Liver (tissue), 9 donors: ENCODE measurements around the gene PTP4A1. TPM values are rescaled to one million over a fixed set of nuclear protein-coding genes. Genes with fewer than 3 reads are reported as not detected.

Experiments
- DNase-seq: peaks from one replicate; pipeline ENCODE4 v3.0.0-alpha.2; 2017; ENCODE audit warnings: low spot score
- H3K27ac ChIP-seq, 2 donors: one replicate each; pipeline ENCODE4 v1.7.0; 2013; ENCODE audit warnings: inconsistent platforms in 2 of 2, low read length in 2 of 2, control low read depth in 1 of 2, low read depth in 1 of 2, mild to moderate bottlenecking in 1 of 2
- H3K27me3 ChIP-seq, 4 donors: one replicate each; pipeline versions ENCODE4 v1.6.1 to v1.7.0; 2013; ENCODE audit warnings: low read length in 3 of 4, inconsistent platforms in 1 of 4, mild to moderate bottlenecking in 1 of 4, moderate library complexity in 1 of 4; ENCODE audit not compliant: control insufficient read depth in 4 of 4, insufficient read depth in 4 of 4
- H3K36me3 ChIP-seq, 4 donors: one replicate each; pipeline versions ENCODE4 v1.6.1 to v1.7.0; 2013; ENCODE audit warnings: low read length in 3 of 4, mild to moderate bottlenecking in 3 of 4, low read depth in 1 of 4, moderate library complexity in 1 of 4; ENCODE audit not compliant: control insufficient read depth in 4 of 4, insufficient read depth in 3 of 4
- H3K4me1 ChIP-seq, 4 donors: one replicate each; pipeline versions ENCODE4 v1.6.1 to v1.7.0; 2013; ENCODE audit warnings: low read length in 3 of 4, mild to moderate bottlenecking in 3 of 4, moderate library complexity in 1 of 4; ENCODE audit not compliant: control insufficient read depth in 4 of 4, insufficient read depth in 4 of 4
- H3K4me3 ChIP-seq, 3 donors: one replicate each; pipeline versions ENCODE4 v1.6.1 to v1.7.0; 2013; ENCODE audit warnings: low read length in 3 of 3, control low read depth in 1 of 3, low read depth in 1 of 3, mild to moderate bottlenecking in 1 of 3
- H3K9ac ChIP-seq, 2 donors: one replicate each; pipeline ENCODE4 v1.7.0; 2013; ENCODE audit warnings: low read length in 2 of 2, mild to moderate bottlenecking in 2 of 2, moderate library complexity in 2 of 2, control low read depth in 1 of 2, low read depth in 1 of 2
- H3K9me3 ChIP-seq, 4 donors: one replicate each; pipeline versions ENCODE4 v1.6.1 to v1.7.0; 2013; ENCODE audit warnings: low read length in 3 of 4; ENCODE audit not compliant: control insufficient read depth in 4 of 4
- EGR1 ChIP-seq, 2 donors: IDR thresholded peaks; 2 replicates each; pipeline ENCODE4 v1.6.1; 2016 to 2018; ENCODE audit warnings: antibody characterized with exemption in 2 of 2, low read depth in 2 of 2
- HNF4G ChIP-seq: IDR thresholded peaks from 2 replicates; pipeline ENCODE4 v1.6.1; 2016; ENCODE audit warnings: antibody characterized with exemption
- JUND ChIP-seq, 2 donors: IDR thresholded peaks; 2 replicates each; pipeline ENCODE4 v1.6.1; 2016; ENCODE audit warnings: antibody characterized with exemption in 2 of 2
- RAD21 ChIP-seq, 2 donors: IDR thresholded peaks; 2 replicates each; pipeline ENCODE4 v1.6.1; 2016; ENCODE audit warnings: antibody characterized with exemption in 2 of 2, mild to moderate bottlenecking in 2 of 2
- REST ChIP-seq: IDR thresholded peaks from 2 replicates; pipeline ENCODE4 v1.6.1; 2016; ENCODE audit warnings: antibody characterized with exemption, mild to moderate bottlenecking
- RXRA ChIP-seq, 2 donors: IDR thresholded peaks; 2 replicates each; pipeline ENCODE4 v1.6.1; 2017 to 2018; ENCODE audit warnings: antibody characterized with exemption in 2 of 2, mild to moderate bottlenecking in 1 of 2
- YY1 ChIP-seq: IDR thresholded peaks from 2 replicates; pipeline ENCODE4 v1.6.1; 2016; ENCODE audit warnings: antibody characterized with exemption, mild to moderate bottlenecking
- ZBTB33 ChIP-seq: IDR thresholded peaks from 2 replicates; pipeline ENCODE4 v1.6.1; 2016; ENCODE audit warnings: antibody characterized with exemption
- WGBS: extraction: QIAGEN DNeasy Blood & Tissue Kit; methylation state at CpG from one replicate; pipeline ENCODE4 v1.1.7; 2013; 5-methylcytosine and 5-hydroxymethylcytosine counted together
- polyA plus RNA-seq, 2 donors: library from polyadenylated mRNA; stranded (reverse) in 1 of 2; unstranded in 1 of 2; fragments of 200-250 nt in 1 of 2; fragments of >200 nt in 1 of 2; fragmentation: Nextera tagmentation in 1 of 2; extraction: Ambion mirVana in 1 of 2; gene quantifications; one replicate each; pipeline versions ENCODE4 v1.2.1 to v1.2.3, GENCODE V29; 2013 to 2015
- total RNA-seq, 2 donors: library from RNA; depleted of rRNA; stranded (reverse); fragments of >200 nt; gene quantifications; one replicate each; pipeline ENCODE4 v1.2.3, GENCODE V29; 2014
- donor health status: healthy.
- donor health status: healthy.
- donor health status: healthy.
- donor health status: healthy.
- donor health status: healthy.

The PTP4A1 gene
- total and polyA plus RNA-seq, 4 donors, result 34.3 to 237 (median 152) TPM

- TF ChIP-seq JUND (IDR thresholded peaks at IDR 0.05), result no peak
- Histone ChIP-seq H3K36me3 (peaks cover 1 to 56% (median 42%) of the 10 kb centered on the region in 4 donors), H3K4me3 (no peak overlapping the region), H3K9ac (peak overlapping the region in 1 of 2 donors; percentile 8), H3K27me3 (no peaks in the 10 kb centered on the region), H3K4me1 (peaks cover 0 to 12% (median 3%) of the 10 kb centered on the region in 4 donors), H3K27ac (no peak overlapping the region), H3K9me3 (no peaks in the 10 kb centered on the region)
- 94% methylated on average over 2 of the region's 2 CpGs for WGBS
- no peak for DNase-seq
Observed at GRCh38 chr6:63578757-63579156, 6.5 kb downstream of the PTP4A1 start.

- no peaks in the 10 kb centered on the region for H3K9me3 ChIP-seq
- no peak for DNase-seq
- H3K27ac ChIP-seq, result peak overlapping the region; percentile 2 to 7
- 95% methylated on average over 6 of the region's 6 CpGs for WGBS
- H3K4me3 ChIP-seq, result no peak overlapping the region
- peaks cover 0 to 12% (median 3%) of the 10 kb centered on the region in 4 donors for H3K4me1 ChIP-seq
- H3K27me3 ChIP-seq, result no peaks in the 10 kb centered on the region
- no peak overlapping the region for H3K9ac ChIP-seq
- H3K36me3 ChIP-seq, result peaks cover 1 to 56% (median 40%) of the 10 kb centered on the region in 4 donors
- TF ChIP-seq EGR1 (IDR thresholded peaks at IDR 0.05; ENCODE audit: low read depth in 2 of 2), result peak in 1 of 2 donors; percentile 11
- TF ChIP-seq REST, result peak; percentile 10
- TF ChIP-seq RXRA (IDR thresholded peaks at IDR 0.05), result peak in 1 of 2 donors; percentile 17
- no peak for TF ChIP-seq YY1
- TF ChIP-seq ZBTB33, result peak; percentile 82
- TF ChIP-seq HNF4G, result no peak
- peak in 1 of 2 donors; percentile 4 for TF ChIP-seq RAD21 (IDR thresholded peaks at IDR 0.05)
Observed at GRCh38 chr6:63579937-63580703, 7.8 kb downstream of the PTP4A1 start.

GRCh38 chr6:63580704-63580961, 8.4 kb downstream of the PTP4A1 start:
- Histone ChIP-seq H3K27ac (no peak overlapping the region), H3K4me1 (peaks cover 0 to 12% (median 3%) of the 10 kb centered on the region in 4 donors), H3K36me3 (peaks cover 1 to 56% (median 40%) of the 10 kb centered on the region in 4 donors), H3K9me3 (no peaks in the 10 kb centered on the region), H3K4me3 (no peak overlapping the region), H3K9ac (no peak overlapping the region), H3K27me3 (no peaks in the 10 kb centered on the region)
- TF ChIP-seq ZBTB33, result peak; percentile 29
- TF ChIP-seq EGR1 (IDR thresholded peaks at IDR 0.05; ENCODE audit: low read depth in 2 of 2), result no peak
- peak; percentile 57 for TF ChIP-seq YY1
- TF ChIP-seq REST, result no peak
- peak in 1 of 2 donors; percentile 55 for TF ChIP-seq JUND (IDR thresholded peaks at IDR 0.05)
- 90% methylated on average over 3 of the region's 3 CpGs for WGBS
- DNase-seq, result no peak
